ENCODE measurements around the gene OR9Q1.
"Not testable (repeated sequence)": the region's sequence is repeated elsewhere in the genome, so short reads cannot be mapped to it uniquely, and the experiment has no call there.

The OR9Q1 gene

GRCh38 chr11:58193391-58193790 is 169.7 kb downstream of the OR9Q1 start:
- H3K36me3 ChIP-seq, result no peaks in the 10 kb centered on the region
- intact Hi-C loops (cut with DNase I; ENCODE audit: low total_unique reads), result no loop called here
- no peaks in the 10 kb centered on the region for H3K27me3 ChIP-seq
- TF ChIP-seq CTCF (IDR thresholded peaks at IDR 0.05), result no peak
- H3K9me3 ChIP-seq, result peaks cover 0 to 3% (median 0%) of the 10 kb centered on the region in 3 donors
- no peak overlapping the region for H3K27ac ChIP-seq
- H3K4me1 ChIP-seq, result no peaks in the 10 kb centered on the region
- H3K4me3 ChIP-seq, result no peak overlapping the region
- no peak for DNase-seq

- no peak overlapping the region for H3K4me3 ChIP-seq
- H3K27ac ChIP-seq, result no peak overlapping the region
- H3K36me3 ChIP-seq, result no peaks in the 10 kb centered on the region
- DNase-seq, result no peak
- no peaks in the 10 kb centered on the region for H3K4me1 ChIP-seq
- peaks cover 0 to 3% (median 0%) of the 10 kb centered on the region in 3 donors for H3K9me3 ChIP-seq
- intact Hi-C loops (cut with DNase I; ENCODE audit: low total_unique reads), result no loop called here
- no peak for TF ChIP-seq CTCF (IDR thresholded peaks at IDR 0.05)
- H3K27me3 ChIP-seq, result no peaks in the 10 kb centered on the region
These were observed 172.3 kb downstream of the OR9Q1 start for GRCh38 chr11:58195939-58196338.

GRCh38 chr11:58199271-58199670 is 175.6 kb downstream of the OR9Q1 start:
- Histone ChIP-seq H3K27me3 (no peaks in the 10 kb centered on the region), H3K9me3 (peaks cover 0 to 3% (median 0%) of the 10 kb centered on the region in 3 donors), H3K27ac (no peak overlapping the region), H3K4me1 (no peaks in the 10 kb centered on the region), H3K4me3 (no peak overlapping the region), H3K36me3 (no peaks in the 10 kb centered on the region)
- intact Hi-C loops (cut with DNase I; ENCODE audit: low total_unique reads), result no loop called here
- TF ChIP-seq CTCF (IDR thresholded peaks at IDR 0.05), result no peak
- DNase-seq, result no peak

- no peak for TF ChIP-seq CTCF (IDR thresholded peaks at IDR 0.05)
- Histone ChIP-seq H3K4me3 (no peak within 1 kb of the TSS), H3K27me3 (no peaks in the 10 kb centered on the region), H3K36me3 (no peaks in the 10 kb centered on the region), H3K9me3 (no peaks in the 10 kb centered on the region), H3K4me1 (no peaks in the 10 kb centered on the region), H3K27ac (no peak within 1 kb of the TSS)
- DNase-seq, result no peak
- intact Hi-C loops (cut with DNase I; ENCODE audit: low total_unique reads), result no loop called here
These were observed 180.4 kb downstream of the OR9Q1 start, which contains the start of gene OR1S2 for GRCh38 chr11:58204042-58204441. Gene OR1S2, minus strand, starts transcription at chr11:58204142. Its CDS starts 0 bp downstream, at chr11:58204142.

- intact Hi-C loops (cut with DNase I; ENCODE audit: low total_unique reads); H3K27me3 ChIP-seq; H3K36me3 ChIP-seq; DNase-seq; H3K4me1 ChIP-seq; H3K27ac ChIP-seq; H3K4me3 ChIP-seq; H3K9me3 ChIP-seq: not testable (repeated sequence)
These were observed 188.7 kb downstream of the OR9Q1 start, which contains the start of gene OR1S1 for GRCh38 chr11:58212420-58212819. Gene OR1S1, plus strand, starts transcription at chr11:58212720.

GRCh38 chr11:58216476-58216875 is 192.8 kb downstream of the OR9Q1 start:
- Histone ChIP-seq H3K4me3 (no peak overlapping the region), H3K27me3 (no peaks in the 10 kb centered on the region), H3K4me1 (no peaks in the 10 kb centered on the region), H3K27ac (no peak overlapping the region), H3K36me3 (no peaks in the 10 kb centered on the region), H3K9me3 (no peaks in the 10 kb centered on the region)
- DNase-seq, result no peak
- TF ChIP-seq CTCF (IDR thresholded peaks at IDR 0.05), result no peak
- intact Hi-C loops (cut with DNase I; ENCODE audit: low total_unique reads), result no loop called here

Measured in tibial artery (tissue), 4 donors.